Thyroid gland (tissue), 4 donors: ENCODE measurements around the gene DOCK6. TPM values are rescaled to one million over a fixed set of nuclear protein-coding genes. Genes with fewer than 3 reads are reported as not detected.

ENCODE experiments used
- DNase-seq, 2 donors: peaks; one replicate each; pipeline ENCODE4 v3.0.0-alpha.2; 2019
- H3K27ac ChIP-seq, 3 donors: fragments of 200-600 bp; sonication (generic); 1 replicate in 2 of 3; 2 replicates in 1 of 3; pipeline ENCODE4 v1.5.1; 2016 to 2019; ENCODE audit warnings: mild to moderate bottlenecking in 1 of 3, moderate library complexity in 1 of 3
- H3K27me3 ChIP-seq: fragments of 200-600 bp; sonication (generic); one replicate; pipeline ENCODE4 v1.5.1; 2019
- H3K36me3 ChIP-seq, 2 donors: fragments of 200-600 bp; sonication (generic); one replicate each; pipeline ENCODE4 v1.5.1; 2016 to 2019
- H3K4me1 ChIP-seq, 2 donors: fragments of 200-600 bp; sonication (generic); one replicate each; pipeline ENCODE4 v1.5.1; 2017 to 2019
- H3K4me3 ChIP-seq, 3 donors: fragments of 200-600 bp; sonication (generic); replicated peaks in 1 of 3; 1 replicate in 2 of 3; 2 replicates in 1 of 3; pipeline ENCODE4 v1.5.1; 2016; ENCODE audit warnings: mild to moderate bottlenecking in 1 of 3
- H3K9me3 ChIP-seq: fragments of 200-600 bp; sonication (generic); one replicate; pipeline ENCODE4 v1.5.1; 2017
- POLR2A ChIP-seq, 2 donors: fragments of 450-650 bp; IDR thresholded peaks; one replicate each; pipeline ENCODE4 v1.6.1; 2017; ENCODE audit warnings: antibody characterized with exemption in 2 of 2, mild to moderate bottlenecking in 2 of 2, moderate library complexity in 1 of 2
- WGBS, 2 donors: methylation state at CpG; one replicate each; pipeline ENCODE4 v1.1.5; 2017; 5-methylcytosine and 5-hydroxymethylcytosine counted together
- intact Hi-C: fragments of 100-400 bp; cut with DNase I; formaldehyde crosslinking; loops from one replicate; pipeline ENCODE4 v1.15.1; 2023
- total RNA-seq, 4 donors: library from RNA; depleted of rRNA; stranded (reverse); fragments of >200 nt; gene quantifications; one replicate each; pipeline ENCODE4 v1.2.3, GENCODE V29; 2016
- TF ChIP-seq, protein P1 (sequence below), 6 experiments: fragments of 200-600 bp in 3 of 6; fragments of 450-650 bp in 3 of 6; sonication (generic) in 3 of 6; IDR thresholded peaks; one replicate each; pipeline ENCODE4 v1.5.1; 2016 to 2019; ENCODE audit warnings: antibody characterized with exemption in 6 of 6, mild to moderate bottlenecking in 2 of 6, inconsistent platforms in 1 of 6, moderate library complexity in 1 of 6

Gene DOCK6
- total RNA-seq, 4 donors from 2014 or later: 41.4 to 156 (median 58.1) TPM

DNA sequence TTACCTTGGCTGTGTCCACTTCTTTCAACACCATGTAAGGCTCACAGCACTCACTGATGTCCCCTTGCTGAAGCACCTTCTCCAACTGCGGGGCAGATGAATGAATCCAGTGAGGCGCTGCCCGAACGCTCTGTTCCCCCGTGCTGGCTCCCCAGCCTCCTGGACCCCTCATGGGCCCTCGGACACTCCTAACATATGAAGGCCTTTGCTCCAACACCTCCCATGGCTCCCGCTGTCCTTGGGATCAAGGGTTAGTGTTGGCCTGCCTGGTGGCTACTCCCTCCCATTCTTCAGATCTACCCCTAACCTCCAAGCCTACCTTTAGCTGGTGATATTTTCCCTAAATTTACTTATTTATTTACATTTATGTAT, 18.5 kb downstream of the DOCK6 start:
- Histone ChIP-seq H3K9me3 (no peaks in the 10 kb centered on the region), H3K4me3 (no peak overlapping the region), H3K36me3 (peaks cover 22 to 36% of the 10 kb centered on the region in 2 donors), H3K27me3 (no peaks in the 10 kb centered on the region), H3K27ac (peak overlapping the region in 2 of 3 donors; percentile 3 to 52), H3K4me1 (peaks cover 0 to 20% of the 10 kb centered on the region in 2 donors)
- DNase-seq: no peak
- TF ChIP-seq, protein P1, sequence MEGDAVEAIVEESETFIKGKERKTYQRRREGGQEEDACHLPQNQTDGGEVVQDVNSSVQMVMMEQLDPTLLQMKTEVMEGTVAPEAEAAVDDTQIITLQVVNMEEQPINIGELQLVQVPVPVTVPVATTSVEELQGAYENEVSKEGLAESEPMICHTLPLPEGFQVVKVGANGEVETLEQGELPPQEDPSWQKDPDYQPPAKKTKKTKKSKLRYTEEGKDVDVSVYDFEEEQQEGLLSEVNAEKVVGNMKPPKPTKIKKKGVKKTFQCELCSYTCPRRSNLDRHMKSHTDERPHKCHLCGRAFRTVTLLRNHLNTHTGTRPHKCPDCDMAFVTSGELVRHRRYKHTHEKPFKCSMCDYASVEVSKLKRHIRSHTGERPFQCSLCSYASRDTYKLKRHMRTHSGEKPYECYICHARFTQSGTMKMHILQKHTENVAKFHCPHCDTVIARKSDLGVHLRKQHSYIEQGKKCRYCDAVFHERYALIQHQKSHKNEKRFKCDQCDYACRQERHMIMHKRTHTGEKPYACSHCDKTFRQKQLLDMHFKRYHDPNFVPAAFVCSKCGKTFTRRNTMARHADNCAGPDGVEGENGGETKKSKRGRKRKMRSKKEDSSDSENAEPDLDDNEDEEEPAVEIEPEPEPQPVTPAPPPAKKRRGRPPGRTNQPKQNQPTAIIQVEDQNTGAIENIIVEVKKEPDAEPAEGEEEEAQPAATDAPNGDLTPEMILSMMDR (IDR thresholded peaks at IDR 0.05): no peak
- no peak for TF ChIP-seq POLR2A (IDR thresholded peaks at IDR 0.05)
- 92 to 94% methylated on average over 7 of the region's 7 CpGs for WGBS, 2 donors
- intact Hi-C loops: no loop called here

DNA sequence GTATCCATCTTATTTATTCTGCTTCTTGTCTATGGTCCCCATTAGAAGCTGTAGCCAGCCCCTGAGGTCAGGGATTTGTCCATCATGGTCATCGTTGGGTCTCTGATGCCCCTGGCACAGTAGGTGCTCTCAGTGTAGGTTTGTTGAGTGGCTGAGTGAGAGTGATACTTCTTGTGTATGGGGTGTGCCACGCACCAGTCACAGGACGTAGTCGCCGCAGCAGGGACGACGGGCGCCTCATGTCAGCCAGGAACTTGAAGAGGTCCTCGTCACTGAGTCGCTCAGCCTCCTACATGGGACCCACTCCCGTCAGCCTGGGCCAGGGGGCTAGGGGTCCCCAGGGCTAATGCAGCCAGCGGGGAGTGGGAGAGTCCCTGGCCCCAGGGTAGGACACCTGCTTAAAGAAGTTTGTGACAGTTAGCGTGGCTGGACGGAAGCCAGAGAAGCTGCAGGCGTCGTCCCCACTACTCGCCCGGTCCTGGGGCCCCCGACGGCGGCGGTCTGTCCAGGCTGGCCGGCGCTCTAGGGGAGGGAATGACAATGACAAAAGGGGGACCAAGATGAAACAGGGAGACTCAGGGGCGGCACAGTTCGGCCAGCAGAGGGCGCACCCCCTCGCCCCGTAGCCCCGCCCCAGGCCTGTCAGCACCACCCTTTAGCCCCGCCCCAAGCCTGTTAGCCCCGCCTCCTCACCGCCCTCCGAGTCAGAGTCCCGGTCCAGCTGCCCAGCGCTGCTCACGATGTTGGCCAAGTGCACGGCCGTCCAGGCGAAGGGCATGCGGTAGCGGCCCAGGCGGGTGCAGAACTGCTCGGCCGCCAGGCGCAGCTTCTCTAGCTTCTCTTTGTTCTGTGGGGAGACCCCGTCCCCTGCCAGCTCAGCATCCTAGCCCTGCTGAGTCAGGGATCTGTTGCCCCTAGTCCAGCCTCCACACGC, 19.2 kb downstream of the DOCK6 start:
- Histone ChIP-seq H3K27me3 (no peaks in the 10 kb centered on the region), H3K36me3 (peaks cover 17 to 34% of the 10 kb centered on the region in 2 donors), H3K9me3 (no peaks in the 10 kb centered on the region), H3K27ac (peak overlapping the region in 2 of 3 donors; percentile 3 to 52), H3K4me1 (peaks cover 0 to 20% of the 10 kb centered on the region in 2 donors), H3K4me3 (no peak overlapping the region)
- TF ChIP-seq POLR2A (IDR thresholded peaks at IDR 0.05): peak in 1 of 2 donors; percentile 37
- TF ChIP-seq, protein P1 (IDR thresholded peaks at IDR 0.05): peak; percentile 6 to 83 (median 62)
- DNase-seq: peak; percentile 92 to 94
- WGBS, 2 donors: 40 to 66% methylated on average over 21 to 41 of the region's 48 CpGs
- intact Hi-C loops: no loop called here

DNA sequence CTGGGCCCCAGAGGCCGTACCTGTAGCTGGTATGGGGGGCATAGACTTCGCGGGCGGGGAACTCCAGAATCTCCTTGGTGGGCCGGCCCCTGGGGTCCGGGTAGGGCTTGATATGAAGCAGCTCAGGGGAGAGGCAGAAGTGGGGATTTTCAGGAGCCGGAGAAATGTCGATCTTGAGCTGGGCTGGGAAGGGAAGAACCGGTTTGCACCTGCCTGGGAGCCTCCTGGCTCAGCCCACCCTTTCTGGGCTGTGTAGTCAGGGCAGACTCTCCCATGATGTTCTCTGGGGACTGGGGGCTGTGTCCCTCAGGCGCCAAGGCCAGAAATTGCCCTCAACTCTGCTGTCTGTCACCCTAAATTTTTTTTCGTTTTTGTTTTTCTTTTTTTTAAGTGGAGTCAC, 20.3 kb downstream of the DOCK6 start:
- no peak overlapping the region for H3K4me3 ChIP-seq
- no peak overlapping the region for H3K27ac ChIP-seq
- DNase-seq: no peak
- 85 to 88% methylated on average over 7 to 9 of the region's 11 CpGs for WGBS, 2 donors
- intact Hi-C loops: no loop called here
- no peaks in the 10 kb centered on the region for H3K27me3 ChIP-seq
- H3K4me1 ChIP-seq: peaks cover 0 to 10% of the 10 kb centered on the region in 2 donors
- H3K9me3 ChIP-seq: no peaks in the 10 kb centered on the region
- peaks cover 23 to 27% of the 10 kb centered on the region in 2 donors for H3K36me3 ChIP-seq
- TF ChIP-seq, protein P1 (IDR thresholded peaks at IDR 0.05): no peak
- TF ChIP-seq POLR2A (IDR thresholded peaks at IDR 0.05): no peak

DNA sequence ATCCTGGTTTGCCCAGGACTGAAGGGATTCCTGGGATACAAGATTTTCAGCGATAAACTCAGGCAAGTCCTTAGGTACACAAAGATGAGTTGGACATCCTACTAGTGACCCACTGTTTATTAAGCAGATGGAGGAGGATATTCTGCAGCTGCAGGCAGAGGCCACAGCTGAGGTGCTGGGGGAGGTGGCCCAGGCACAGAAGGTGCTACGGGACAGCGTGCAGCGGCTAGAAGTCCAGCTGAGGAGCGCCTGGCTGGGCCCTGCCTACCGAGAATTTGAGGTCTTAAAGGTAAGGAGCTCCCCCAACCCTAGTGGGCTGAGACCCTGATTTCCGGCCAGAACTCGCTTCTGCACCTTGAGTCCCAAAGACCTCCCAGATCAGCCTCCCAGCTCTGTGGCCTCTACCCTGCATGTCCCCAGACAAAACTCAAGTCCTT, 22.3 kb downstream of the DOCK6 start:
- TF ChIP-seq, protein P1 (IDR thresholded peaks at IDR 0.05): no peak
- no peak for TF ChIP-seq POLR2A (IDR thresholded peaks at IDR 0.05)
- Histone ChIP-seq H3K27me3 (no peaks in the 10 kb centered on the region), H3K4me1 (peaks cover 0 to 6% of the 10 kb centered on the region in 2 donors), H3K27ac (no peak overlapping the region), H3K36me3 (peaks cover 22 to 40% of the 10 kb centered on the region in 2 donors), H3K4me3 (no peak overlapping the region), H3K9me3 (no peaks in the 10 kb centered on the region)
- 93 to 100% methylated on average over 7 of the region's 8 CpGs for WGBS, 2 donors
- no peak for DNase-seq
- intact Hi-C loops: no loop called here
